GM19193 (cell line): ENCODE measurements around the gene KCNQ2.

ENCODE experiments used
- POLR2A ChIP-seq: IDR thresholded peaks from 4 replicates; pipeline ENCODE4 v1.6.1; 2011; ENCODE audit not compliant: insufficient read depth, insufficient read length; ENCODE audit errors: extremely low read depth

KCNQ2 gene

DNA sequence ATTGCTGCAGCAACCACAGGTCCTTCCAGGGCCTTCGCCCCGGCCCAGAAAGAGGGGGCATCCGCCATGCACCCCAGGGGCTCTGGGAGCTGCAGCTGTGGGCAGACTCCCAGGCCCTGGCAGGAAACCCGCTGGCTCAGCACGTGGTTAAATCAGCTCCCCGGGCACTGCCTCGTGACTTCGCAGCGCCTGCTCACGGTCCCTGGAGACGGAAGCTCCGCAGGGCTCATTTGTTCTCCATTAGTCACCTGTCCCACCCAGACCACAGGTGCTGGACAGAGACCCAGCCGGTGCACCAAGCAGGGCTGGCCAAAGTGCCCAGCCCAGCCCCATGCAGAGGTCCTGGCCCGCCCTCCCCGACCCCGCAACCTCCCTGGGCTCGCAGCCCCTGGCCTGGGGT is 14.7 kb downstream of the KCNQ2 start:
- TF ChIP-seq POLR2A = no peak

DNA sequence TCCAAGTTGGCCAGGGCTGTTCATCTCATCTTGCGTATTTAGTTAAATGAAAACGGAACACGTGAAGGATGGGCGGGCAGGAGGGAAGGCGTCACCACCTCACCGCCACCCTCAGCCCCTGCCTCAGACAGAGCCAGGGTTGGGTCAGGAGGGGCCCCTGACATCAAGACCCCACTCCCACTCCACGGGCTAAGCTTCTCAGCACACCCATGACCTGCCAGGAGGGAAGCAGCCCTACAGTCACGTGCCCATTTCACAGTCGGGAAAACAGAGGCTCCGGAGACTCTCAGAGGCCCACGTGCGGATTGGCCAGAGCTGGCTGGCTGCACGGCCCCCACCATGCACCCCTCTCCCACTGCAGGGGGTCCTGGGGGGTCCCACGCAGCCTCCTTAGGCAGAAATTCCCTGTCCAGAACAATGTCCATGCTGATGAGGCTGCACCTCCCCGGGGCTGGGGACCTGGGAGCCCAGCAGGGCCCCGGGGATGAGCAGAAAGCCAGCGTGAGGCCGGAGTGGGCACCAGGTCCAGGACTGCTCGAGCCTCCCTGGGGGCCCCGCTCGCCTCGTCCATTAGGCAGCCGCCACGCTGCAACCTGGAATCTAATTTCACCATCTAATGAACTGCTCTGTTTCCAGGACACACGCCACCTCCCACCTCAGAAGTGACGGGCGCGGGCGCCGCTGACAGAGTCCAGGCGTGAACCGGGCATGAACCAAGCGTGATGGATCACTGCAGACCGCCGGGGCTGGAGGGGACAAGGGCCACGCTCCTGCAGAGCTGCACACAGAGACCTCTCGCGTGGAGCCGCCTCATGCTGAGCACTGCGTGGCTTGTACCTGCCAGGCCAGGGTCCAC is 15.8 kb downstream of the KCNQ2 start:
- TF ChIP-seq POLR2A = no peak

DNA sequence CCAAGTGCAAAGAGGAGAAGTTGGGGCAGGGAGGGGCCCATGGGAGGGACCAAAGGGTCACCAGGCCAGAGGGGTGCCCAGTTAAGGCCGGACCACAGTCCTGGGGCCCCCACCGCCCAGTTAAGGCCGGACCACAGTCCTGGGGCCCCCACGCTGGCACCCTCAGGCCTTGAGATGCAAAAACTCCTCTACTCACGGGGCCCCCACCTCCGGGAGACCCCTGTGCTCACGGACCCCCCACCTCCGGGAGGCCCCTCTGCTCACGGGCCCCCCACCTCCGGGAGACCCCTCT is 16.9 kb downstream of the KCNQ2 start:
- TF ChIP-seq POLR2A = no peak

DNA sequence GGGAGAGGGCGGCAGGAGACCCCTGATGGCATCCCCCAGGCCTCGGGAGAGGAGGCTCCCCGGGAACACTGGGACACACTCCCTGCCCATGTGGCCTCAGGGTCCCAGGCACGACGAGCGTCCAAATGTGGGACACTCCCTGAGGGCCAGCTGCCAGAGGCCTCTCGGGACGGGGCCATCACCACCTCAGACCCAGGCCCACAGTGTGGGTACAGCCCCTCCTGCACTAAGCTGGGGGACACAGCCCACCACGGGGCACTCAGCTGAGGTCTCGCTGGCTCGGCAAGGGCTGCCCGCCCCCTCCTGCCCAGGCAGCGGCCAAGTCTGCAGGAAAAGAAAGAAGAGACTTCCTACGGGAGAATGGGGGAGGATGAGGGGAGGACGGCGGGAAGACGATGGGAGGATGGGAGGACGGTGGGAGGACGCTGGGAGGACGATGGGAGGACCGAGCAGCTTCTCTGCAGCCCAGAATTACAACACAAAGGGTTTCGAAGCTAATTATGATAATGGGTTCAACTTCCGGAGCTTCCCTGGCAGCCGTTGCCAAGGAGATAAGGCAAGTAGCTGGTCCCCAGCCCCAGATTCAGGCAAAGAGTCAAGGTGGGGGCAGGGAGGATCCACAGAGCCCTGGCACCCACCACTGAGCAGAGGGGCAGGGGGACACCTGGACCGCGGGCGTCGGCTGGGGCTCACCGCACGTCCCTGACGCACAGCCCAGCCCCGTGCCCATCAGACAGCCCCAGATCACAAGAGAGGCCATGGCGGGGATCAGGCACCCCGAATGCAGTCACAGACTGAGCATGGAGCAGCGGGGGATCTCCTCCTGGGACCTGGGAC is 17.5 kb downstream of the KCNQ2 start:
- TF ChIP-seq POLR2A = no peak

DNA sequence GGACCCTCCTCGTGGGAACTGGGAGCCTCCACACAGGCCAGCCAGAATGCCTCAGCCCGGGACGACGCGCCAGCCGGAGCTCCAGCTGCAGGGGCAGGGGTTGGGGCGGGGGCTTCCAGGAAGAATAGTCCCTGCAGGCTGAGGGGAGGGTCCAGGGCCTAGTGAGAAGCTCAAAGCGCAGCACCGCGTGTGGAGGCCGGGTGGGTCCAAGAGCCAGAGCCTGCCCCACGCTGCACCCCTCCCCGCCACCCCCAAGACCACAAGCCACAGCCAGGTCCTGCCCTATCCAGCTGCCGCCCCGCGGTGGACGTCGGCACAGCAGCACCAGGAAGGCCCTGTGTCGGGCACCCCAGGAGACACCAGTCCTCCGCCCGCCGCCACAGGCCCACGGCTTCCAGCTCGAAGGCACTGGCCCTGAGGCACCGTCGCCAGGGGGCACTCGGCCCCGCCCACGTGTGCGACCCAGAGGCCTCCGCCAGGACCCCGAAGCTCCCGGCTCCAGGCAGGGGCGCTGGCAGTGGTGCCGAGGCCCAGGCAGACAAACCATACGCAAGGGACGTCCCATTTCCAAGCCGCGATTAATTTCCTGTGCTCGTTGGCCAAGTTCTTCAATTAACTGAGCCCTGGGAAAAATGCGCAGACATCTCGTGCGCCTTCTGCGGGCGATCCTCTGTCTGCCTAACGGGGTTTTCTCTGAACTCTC is 19.5 kb downstream of the KCNQ2 start:
- TF ChIP-seq POLR2A = no peak

DNA sequence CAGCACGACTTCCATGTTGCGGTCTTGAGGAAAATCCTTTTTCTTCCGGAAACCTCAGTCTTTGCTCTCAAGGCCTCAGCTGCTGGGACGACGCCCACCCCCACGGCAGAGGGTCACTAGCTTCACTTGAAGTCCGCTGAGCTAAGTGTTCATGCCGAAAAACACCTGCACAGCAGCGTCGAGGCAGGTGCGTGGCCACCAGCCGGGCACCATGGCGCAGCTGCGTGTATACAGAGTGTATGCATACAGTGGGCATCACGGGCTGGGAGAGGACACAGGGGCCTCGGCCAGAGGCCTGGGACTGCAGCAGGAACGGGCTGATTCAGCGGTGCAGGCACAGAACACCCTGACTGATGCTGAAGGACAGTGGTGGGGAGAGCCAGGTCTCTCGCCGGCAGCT is 20.1 kb downstream of the KCNQ2 start:
- TF ChIP-seq POLR2A = no peak

DNA sequence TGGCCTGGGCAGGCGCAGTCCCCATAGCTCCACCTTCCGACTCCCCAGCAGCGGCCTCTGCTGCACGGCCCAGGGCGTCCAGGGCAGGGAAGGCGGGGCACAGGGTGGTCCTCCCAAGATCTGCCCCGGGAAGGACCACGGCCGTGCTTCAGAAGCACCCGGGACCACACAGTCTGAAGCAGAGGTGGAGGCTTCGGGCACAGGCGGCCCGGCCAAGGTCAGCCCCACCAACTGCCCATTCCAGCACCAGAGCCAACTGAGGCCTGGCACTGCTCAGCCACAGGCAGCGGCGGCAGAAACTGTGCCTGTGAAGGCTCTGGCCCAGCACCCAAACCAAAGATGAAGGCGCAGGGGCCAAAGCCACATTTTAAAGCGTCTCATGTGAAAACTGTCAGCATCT is 20.6 kb downstream of the KCNQ2 start:
- TF ChIP-seq POLR2A = no peak

DNA sequence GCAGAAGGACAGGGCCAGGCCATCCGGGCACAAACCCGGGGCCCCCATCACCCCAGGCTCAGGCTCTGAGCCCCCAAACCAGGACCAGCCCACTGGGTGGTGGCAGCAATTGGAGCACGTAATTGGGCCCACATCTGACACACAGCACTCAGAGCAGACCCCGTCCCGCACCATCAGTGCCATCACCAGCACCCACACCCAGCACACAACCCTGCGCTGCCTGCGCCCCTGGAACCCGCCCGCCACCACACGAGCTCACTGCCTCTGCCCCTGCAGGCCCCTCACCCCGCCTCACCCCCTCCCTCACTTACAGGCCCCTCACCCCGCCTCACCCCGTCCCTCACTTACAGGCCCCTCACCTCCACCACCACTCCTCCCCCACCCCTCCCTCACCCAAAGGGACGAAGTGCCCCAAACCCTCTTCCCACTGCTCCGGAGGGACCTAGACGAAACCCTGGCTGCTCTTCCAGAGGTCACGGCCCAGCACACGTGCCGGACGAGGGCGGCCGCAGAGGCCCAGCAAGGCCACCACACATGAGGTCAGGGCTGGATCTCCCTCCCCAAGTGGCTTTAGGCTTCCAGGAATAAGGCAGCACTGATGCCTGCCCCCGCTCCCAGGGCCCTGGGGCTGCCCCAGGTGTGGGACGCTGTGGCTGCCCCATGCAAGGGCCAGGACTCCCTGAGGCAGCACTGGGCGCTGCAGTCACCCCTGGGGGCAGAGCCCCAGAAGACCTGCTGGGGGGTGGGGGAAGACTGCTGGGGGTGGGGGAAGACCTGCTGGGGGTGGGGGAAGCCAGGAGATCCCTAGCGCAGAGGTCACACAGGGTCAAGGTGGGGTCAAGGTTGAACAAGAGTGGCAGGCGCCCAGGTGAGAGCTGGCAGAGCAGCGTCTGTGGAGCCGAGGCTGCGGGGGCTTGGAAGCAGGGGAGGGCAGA is 22.4 kb downstream of the KCNQ2 start:
- TF ChIP-seq POLR2A = no peak

DNA sequence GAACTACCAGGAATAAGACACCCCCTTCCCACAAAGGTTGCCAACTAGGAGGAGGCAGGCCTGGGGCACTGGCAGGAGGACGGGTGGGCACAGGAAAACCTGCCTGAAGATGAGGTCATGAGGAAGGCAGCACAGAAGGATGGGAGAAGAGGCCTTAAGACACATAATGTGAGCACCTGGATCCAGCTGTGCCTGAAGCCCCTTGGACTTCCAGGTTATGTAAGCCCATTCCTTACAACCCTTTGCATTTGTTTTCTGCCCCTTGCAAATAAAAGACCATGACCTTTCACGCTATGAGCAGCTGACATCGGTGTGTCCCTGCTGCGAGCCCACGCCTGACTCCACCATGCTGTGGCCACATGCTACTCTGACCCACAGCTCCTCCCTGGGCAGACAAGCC is 23.4 kb downstream of the KCNQ2 start:
- TF ChIP-seq POLR2A = no peak

DNA sequence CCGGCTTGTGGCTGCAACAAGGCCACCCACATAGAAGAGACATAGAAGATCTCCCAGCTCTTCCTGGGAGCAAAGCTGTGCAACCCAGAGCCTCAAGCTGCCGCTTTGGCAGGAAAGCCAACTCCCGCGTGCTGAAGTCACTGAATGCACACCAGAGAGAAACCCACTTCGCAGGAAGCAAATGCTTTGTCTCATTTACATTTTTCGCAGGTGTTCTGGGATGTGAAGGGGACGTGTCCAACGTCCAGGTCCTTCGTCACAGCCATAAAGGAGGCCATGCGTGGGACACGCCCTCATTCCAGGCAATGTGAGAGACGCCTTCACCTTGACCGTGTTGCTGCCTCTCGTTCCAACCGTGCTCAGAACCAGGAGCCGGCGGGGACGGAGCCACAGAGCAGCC is 24.4 kb downstream of the KCNQ2 start:
- no peak for TF ChIP-seq POLR2A

DNA sequence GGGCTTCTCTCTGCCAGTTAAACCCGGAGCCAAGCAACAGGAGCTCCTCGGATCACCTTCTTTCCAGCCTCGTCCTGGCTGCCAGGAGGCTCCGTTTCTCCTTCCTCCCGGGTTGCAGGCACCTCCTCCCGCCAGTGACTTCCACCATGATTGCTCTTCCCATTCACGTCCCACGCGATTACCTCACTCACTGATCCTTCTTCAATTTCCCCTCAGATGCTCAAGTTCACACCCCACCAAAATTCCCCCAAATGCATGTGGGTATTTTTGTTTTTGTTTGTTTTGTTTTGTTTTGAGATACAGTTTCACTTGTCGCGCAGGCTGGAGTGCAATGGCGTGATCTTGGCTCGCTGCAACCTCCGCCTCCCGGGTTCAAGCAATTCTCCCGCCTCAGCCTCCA is 25.1 kb downstream of the KCNQ2 start:
- TF ChIP-seq POLR2A = no peak

DNA sequence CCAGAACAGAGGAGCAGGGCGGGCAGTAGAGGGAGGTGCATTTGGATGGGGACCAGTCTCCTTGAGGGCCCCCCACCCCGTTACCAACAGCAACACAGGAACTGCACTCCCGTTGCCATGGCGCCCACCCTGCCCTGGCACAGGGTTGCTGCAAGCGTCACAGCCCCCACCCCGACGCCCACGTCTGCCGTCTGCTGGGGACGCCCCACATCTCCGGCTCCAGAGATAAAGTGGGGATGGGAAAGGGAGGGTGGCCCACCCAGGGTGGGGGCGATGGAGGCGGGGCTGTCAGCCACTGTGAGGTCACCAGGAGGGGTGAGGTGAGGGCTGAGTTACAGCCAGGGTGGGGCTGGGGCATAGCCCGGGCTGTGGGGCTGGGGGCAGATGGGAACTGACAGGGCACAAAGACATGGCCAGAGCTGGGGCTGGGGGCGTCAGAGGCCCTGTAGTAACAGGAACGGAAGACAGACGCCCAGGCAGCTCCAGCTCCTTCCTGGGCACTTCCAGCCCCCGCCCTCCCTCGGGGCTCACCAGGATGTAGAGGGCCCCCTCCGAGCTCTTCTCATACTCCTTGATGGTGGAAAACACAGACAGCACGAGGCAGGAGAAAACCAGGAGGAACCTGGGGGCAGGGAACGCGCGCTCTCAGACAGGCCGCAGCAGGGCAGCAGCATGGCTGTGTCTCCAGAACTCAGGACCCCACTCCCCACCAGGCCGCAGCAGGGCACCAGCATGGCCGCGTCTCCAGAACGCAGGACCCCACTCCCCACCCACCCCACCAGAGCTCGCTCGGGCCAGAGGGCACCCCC is 26.0 kb downstream of the KCNQ2 start:
- no peak for TF ChIP-seq POLR2A

DNA sequence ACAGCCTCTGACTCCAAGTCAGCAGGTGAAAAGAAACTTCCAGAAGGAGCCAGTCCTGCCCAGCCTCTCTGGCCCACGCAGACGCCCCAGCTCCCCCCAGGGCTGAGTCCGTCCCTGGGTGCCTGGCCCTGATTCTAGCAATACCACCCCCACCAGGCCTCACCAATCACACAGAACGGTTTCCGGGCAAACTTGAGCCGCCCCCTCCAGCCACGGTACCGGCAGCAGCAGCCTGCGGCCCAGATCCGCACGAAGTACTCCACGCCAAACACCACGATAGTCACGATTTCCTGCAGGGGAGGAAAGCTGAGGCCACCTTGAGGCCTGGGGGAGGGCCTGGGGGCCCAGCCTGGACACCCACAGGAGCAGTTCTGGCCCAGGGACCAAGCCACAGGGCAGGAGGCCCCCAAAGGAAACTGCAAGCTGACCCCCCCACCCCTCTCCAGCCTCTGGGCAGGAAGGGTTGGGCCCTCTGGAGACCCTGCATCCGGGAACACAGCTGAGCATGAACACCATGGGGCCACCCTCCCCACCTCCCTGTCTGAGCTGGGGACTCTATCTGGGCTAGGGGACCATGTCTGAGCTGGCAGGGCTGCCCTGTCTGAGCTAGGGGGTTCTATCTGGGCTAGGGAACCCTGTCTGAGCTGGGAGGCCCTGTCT is 27.2 kb downstream of the KCNQ2 start:
- no peak for TF ChIP-seq POLR2A
